Thyroid gland (tissue), 4 donors: ENCODE results near the gene P2RX1.

ENCODE experiments used
- CTCF ChIP-seq, 6 experiments: fragments of 200-600 bp in 3 of 6; fragments of 450-650 bp in 3 of 6; sonication (generic) in 3 of 6; IDR thresholded peaks; one replicate each; pipeline ENCODE4 v1.5.1; 2016 to 2019; ENCODE audit warnings: antibody characterized with exemption in 6 of 6, mild to moderate bottlenecking in 2 of 6, inconsistent platforms in 1 of 6, moderate library complexity in 1 of 6
- POLR2A ChIP-seq, 2 donors: fragments of 450-650 bp; IDR thresholded peaks; one replicate each; pipeline ENCODE4 v1.6.1; 2017; ENCODE audit warnings: antibody characterized with exemption in 2 of 2, mild to moderate bottlenecking in 2 of 2, moderate library complexity in 1 of 2

DNA sequence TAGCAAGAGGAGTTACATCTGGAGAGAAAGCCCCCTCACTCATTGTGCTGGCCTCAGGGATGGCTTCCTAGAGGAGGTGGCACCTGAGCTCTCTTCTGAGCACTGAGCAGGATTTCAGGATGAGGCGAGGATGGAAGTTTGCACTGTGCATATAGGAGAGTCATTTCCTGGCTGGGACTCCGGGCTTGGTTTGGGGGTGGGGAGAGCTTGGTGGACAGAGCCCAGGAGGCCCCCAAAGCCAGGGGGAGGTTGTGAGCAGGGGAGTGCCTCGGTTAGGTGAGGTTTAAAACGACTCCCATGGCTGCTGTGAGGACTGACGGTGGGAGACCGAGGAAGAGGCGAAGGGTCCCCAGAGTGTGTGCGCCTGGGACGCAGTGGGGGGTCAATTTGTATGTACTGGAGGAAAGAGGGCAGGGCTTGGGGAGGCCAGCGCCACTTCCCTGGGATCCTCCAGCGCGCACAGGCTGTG lies 24.6 kb downstream of the P2RX1 start:
- TF ChIP-seq CTCF (IDR thresholded peaks at IDR 0.05) (no peak), POLR2A (IDR thresholded peaks at IDR 0.05) (no peak)
